Activated CD8-positive, alpha-beta T cell treated with anti-CD3 and anti-CD28 coated beads, Interleukin-2, amount 10 ng/mL, durations not matched to agents 7 days and 5 days (primary cell): ENCODE measurements around the gene CDX2. TPM values are rescaled to one million over a fixed set of nuclear protein-coding genes. Genes with fewer than 3 reads are reported as not detected.

Experiments
- ATAC-seq: fragments of 150-1000 bp; cut with Tn5 transposase; one replicate; pipeline ENCODE4 v1.10.0; 2021; ENCODE audit warnings: moderate library complexity
- CTCF ChIA-PET: fragments of 350-600 bp; sonication (Branson Sonifier 250); formaldehyde crosslinking; loops from one replicate; lab custom pipeline; 2021; ENCODE audit warnings: antibody characterized with exemption; lab: Charles Lee
- POLR2A ChIA-PET: fragments of 350-600 bp; sonication (Branson Sonifier 250); formaldehyde crosslinking; loops from one replicate; lab custom pipeline; 2021; ENCODE audit warnings: antibody characterized with exemption; lab: Charles Lee
- DNase-seq: peaks from one replicate; pipeline ENCODE4 v3.0.0-alpha.2; 2020
- H3K27ac Mint-ChIP-seq: one replicate; pipeline ENCODE4 v1.8.0; 2021; ENCODE audit warnings: mild to moderate bottlenecking, mixed read lengths
- H3K27me3 Mint-ChIP-seq: one replicate; pipeline ENCODE4 v1.8.0; 2021; ENCODE audit warnings: low read depth, mixed read lengths
- H3K36me3 Mint-ChIP-seq: one replicate; pipeline ENCODE4 v1.8.0; 2021; ENCODE audit warnings: low read depth, mixed read lengths
- H3K4me1 Mint-ChIP-seq: one replicate; pipeline ENCODE4 v1.8.0; 2021; ENCODE audit warnings: low read depth, mixed read lengths
- H3K4me3 Mint-ChIP-seq: one replicate; pipeline ENCODE4 v1.8.0; 2021; ENCODE audit warnings: mild to moderate bottlenecking, mixed read lengths
- H3K9me3 Mint-ChIP-seq: one replicate; pipeline ENCODE4 v1.8.0; 2022; ENCODE audit warnings: mixed read lengths; ENCODE audit not compliant: insufficient read depth
- total RNA-seq, 2 experiments: library from RNA; stranded (reverse); gene quantifications; one replicate each; pipeline ENCODE4 v1.2.3, GENCODE V29; 2021

The CDX2 gene
- total RNA-seq, 2 experiments from 2014 or later = not detected

- peak overlapping the region; percentile 20 for H3K4me3 Mint-ChIP-seq
These were observed 50.8 kb downstream of the CDX2 start for GRCh38 chr13:27918041-27918917.

GRCh38 chr13:27917121-27917947 lies 51.8 kb downstream of the CDX2 start:
- peak overlapping the region; percentile 38 for H3K4me3 Mint-ChIP-seq
- H3K9me3 Mint-ChIP-seq = no peaks in the 10 kb centered on the region
- peaks cover 2% of the 10 kb centered on the region for H3K36me3 Mint-ChIP-seq
- DNase-seq = no peak
- H3K27ac Mint-ChIP-seq = peak overlapping the region; percentile 71
- ATAC-seq = no peak
- CTCF ChIA-PET = no interaction called here
- H3K27me3 Mint-ChIP-seq = peaks cover 67% of the 10 kb centered on the region
- peaks cover 22% of the 10 kb centered on the region for H3K4me1 Mint-ChIP-seq
- POLR2A ChIA-PET = no interaction called here

More at GRCh38 chr13:27918041-27918917, 50.8 kb downstream of the CDX2 start:
- Mint-ChIP-seq H3K9me3 (no peaks in the 10 kb centered on the region), H3K27ac (peak overlapping the region; percentile 25), H3K36me3 (peaks cover 2% of the 10 kb centered on the region), H3K27me3 (peaks cover 75% of the 10 kb centered on the region), H3K4me1 (peaks cover 22% of the 10 kb centered on the region)
- CTCF ChIA-PET = no interaction called here
- POLR2A ChIA-PET = interaction anchor here (0.6 kb wide), 1 partner anchor 57 kb away, joined by 3 read pairs; no protein-coding TSS in a partner anchor
- no peak for DNase-seq
- no peak for ATAC-seq

DNA sequence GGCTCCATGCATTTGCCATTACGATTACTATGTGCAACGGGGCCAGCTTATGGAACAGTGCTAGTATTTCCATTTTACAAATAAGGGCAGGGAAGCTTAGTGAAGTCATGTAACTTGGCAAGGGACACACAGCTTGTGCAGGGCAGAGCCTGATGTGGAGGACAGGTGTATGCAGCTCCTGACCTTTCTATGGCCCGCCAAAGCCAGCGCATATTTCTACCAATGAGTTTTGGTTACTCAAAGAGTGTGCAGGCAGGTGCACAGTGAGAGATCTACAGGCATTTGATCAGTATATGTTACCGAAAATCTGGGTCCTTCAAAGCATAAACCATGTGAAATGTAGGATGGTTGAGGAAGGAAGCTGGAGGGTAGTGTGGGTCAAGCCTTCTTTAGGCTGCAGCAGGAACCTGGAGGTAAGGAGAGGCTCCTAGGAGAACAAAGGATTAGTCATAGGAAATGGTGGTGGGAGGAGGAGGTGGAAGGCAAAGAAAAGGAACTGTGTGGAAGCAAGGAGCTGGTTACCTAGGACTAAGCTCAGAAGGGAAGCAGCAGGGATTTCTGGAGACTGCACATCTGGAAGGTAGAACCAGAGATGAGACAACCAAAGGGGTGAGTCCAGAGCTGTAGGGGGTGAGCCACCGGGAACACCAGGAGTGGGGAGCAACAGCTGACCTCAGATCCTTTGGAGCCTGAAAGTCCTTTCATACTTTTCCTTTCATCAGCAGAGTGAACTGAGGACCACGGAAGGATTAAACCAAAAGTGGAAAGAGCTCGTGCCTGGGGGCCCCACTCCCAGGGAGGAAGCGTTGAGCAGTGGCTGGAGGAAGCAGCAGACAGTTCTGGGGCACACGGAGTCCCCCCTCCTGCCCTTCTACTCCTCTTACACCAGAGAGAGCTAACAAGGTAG lies 53.6 kb downstream of the CDX2 start:
- Mint-ChIP-seq H3K4me1 (peaks cover 17% of the 10 kb centered on the region), H3K9me3 (no peaks in the 10 kb centered on the region), H3K27me3 (peaks cover 59% of the 10 kb centered on the region), H3K36me3 (peaks cover under 1% of the 10 kb centered on the region), H3K4me3 (no peak overlapping the region), H3K27ac (no peak overlapping the region)
- ChIA-PET CTCF (interaction anchor here (0.8 to 1.5 kb wide), 4 partner anchors 38 to 553 kb away, joined by 3 to 4 read pairs (median 3); no protein-coding TSS in a partner anchor), POLR2A (no interaction called here)
- ATAC-seq (no peak), DNase-seq (no peak)

DNA sequence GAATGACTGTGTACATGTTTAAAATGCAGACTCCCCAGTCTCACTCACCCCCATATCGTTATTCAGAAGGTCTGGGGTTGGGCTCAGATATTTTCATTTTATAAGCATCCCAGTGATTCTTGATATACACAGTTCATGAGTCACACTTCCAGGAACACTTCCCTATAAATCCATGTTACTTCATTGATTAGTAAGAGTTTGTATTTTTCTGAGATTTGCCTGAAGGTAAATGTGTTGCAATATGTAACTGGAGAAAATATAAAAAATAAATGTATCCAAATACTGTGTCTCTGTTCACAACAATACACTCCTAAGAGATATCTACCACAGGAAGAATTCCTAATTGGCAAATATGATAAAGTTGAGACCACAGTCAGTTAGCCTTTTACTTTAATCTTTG lies 56.0 kb downstream of the CDX2 start:
- ChIA-PET POLR2A (no interaction called here), CTCF (interaction anchor here (1.0 kb wide), 1 partner anchor 40 kb away, joined by 3 read pairs; no protein-coding TSS in a partner anchor)
- no peak for ATAC-seq
- Mint-ChIP-seq H3K9me3 (no peaks in the 10 kb centered on the region), H3K27ac (no peak overlapping the region), H3K27me3 (peaks cover 57% of the 10 kb centered on the region), H3K36me3 (no peaks in the 10 kb centered on the region), H3K4me3 (no peak overlapping the region), H3K4me1 (peaks cover 9% of the 10 kb centered on the region)
- DNase-seq = no peak

GRCh38 chr13:27911521-27911920 lies 57.6 kb downstream of the CDX2 start:
- Mint-ChIP-seq H3K4me1 (no peaks in the 10 kb centered on the region), H3K27ac (no peak overlapping the region), H3K4me3 (no peak overlapping the region), H3K36me3 (no peaks in the 10 kb centered on the region), H3K9me3 (no peaks in the 10 kb centered on the region), H3K27me3 (peaks cover 51% of the 10 kb centered on the region)
- ChIA-PET CTCF (interaction anchor here (0.8 kb wide), 1 partner anchor 72 kb away, joined by 3 read pairs; no protein-coding TSS in a partner anchor), POLR2A (no interaction called here)
- ATAC-seq = no peak
- no peak for DNase-seq

Other genes starting within 250 kb of the CDX2 start
- gene GSX1, start 176.8 kb downstream of the CDX2 start, total RNA-seq = not detected
- not detected for gene PDX1, start 49.3 kb downstream of the CDX2 start, total RNA-seq
- not detected for gene URAD, start 19.4 kb upstream of the CDX2 start, total RNA-seq
- gene FLT3, start 131.3 kb upstream of the CDX2 start, total RNA-seq = not detected
- 10 to 100 TPM; 40.2 to 42.2 TPM for gene PAN3, start 169.2 kb upstream of the CDX2 start, total RNA-seq